ENCODE measurements around the gene NDUFA7.
A peak's percentile ranks its signal among the peaks of the same experiment; 100 is the strongest.

The NDUFA7 gene

DNA sequence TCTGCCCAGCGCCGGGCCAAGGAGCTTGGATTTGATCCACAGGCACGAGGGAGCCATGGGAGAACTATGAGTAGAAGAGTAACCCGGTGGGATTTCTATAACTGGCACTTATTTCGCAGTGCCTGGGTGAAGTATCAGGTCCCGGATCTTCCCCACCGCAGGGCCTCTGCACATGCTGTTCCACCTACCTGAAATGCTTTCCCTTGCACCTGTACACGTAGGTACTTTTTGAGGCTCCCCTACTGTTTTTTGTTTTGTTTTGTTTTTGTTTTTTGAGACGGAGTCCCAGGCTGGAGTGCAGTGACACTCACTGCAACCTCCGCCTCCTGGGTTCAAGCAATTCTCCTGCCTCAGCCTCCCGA, 22.3 kb upstream of the NDUFA7 start:
- ATAC-seq = no peak
- no peak for TF ChIP-seq RARB (CRISPR knock-in tag; IDR thresholded peaks at IDR 0.05)
- no peak for TF ChIP-seq ISL1 (CRISPR knock-in tag; IDR thresholded peaks at IDR 0.05)
- TF ChIP-seq SNAI2 (CRISPR knock-in tag; IDR thresholded peaks at IDR 0.05) = no peak
- no peak for TF ChIP-seq ZFP3 (CRISPR knock-in tag; IDR thresholded peaks at IDR 0.05)
- TF ChIP-seq, protein P1, sequence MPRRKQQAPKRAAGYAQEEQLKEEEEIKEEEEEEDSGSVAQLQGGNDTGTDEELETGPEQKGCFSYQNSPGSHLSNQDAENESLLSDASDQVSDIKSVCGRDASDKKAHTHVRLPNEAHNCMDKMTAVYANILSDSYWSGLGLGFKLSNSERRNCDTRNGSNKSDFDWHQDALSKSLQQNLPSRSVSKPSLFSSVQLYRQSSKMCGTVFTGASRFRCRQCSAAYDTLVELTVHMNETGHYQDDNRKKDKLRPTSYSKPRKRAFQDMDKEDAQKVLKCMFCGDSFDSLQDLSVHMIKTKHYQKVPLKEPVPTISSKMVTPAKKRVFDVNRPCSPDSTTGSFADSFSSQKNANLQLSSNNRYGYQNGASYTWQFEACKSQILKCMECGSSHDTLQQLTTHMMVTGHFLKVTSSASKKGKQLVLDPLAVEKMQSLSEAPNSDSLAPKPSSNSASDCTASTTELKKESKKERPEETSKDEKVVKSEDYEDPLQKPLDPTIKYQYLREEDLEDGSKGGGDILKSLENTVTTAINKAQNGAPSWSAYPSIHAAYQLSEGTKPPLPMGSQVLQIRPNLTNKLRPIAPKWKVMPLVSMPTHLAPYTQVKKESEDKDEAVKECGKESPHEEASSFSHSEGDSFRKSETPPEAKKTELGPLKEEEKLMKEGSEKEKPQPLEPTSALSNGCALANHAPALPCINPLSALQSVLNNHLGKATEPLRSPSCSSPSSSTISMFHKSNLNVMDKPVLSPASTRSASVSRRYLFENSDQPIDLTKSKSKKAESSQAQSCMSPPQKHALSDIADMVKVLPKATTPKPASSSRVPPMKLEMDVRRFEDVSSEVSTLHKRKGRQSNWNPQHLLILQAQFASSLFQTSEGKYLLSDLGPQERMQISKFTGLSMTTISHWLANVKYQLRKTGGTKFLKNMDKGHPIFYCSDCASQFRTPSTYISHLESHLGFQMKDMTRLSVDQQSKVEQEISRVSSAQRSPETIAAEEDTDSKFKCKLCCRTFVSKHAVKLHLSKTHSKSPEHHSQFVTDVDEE (CRISPR knock-in tag; IDR thresholded peaks at IDR 0.05) = no peak
- TF ChIP-seq ZNF8 (CRISPR knock-in tag; IDR thresholded peaks at IDR 0.05) = no peak
- TF ChIP-seq ZFP30 (CRISPR knock-in tag; IDR thresholded peaks at IDR 0.05) = no peak
- TF ChIP-seq PPARA (CRISPR knock-in tag; IDR thresholded peaks at IDR 0.05; ENCODE audit: borderline replicate concordance) = no peak
- TF ChIP-seq CSRNP3 (CRISPR knock-in tag; IDR thresholded peaks at IDR 0.05) = no peak
- no peak for TF ChIP-seq ESRRG (CRISPR knock-in tag; IDR thresholded peaks at IDR 0.05)
- TF ChIP-seq, protein P2, sequence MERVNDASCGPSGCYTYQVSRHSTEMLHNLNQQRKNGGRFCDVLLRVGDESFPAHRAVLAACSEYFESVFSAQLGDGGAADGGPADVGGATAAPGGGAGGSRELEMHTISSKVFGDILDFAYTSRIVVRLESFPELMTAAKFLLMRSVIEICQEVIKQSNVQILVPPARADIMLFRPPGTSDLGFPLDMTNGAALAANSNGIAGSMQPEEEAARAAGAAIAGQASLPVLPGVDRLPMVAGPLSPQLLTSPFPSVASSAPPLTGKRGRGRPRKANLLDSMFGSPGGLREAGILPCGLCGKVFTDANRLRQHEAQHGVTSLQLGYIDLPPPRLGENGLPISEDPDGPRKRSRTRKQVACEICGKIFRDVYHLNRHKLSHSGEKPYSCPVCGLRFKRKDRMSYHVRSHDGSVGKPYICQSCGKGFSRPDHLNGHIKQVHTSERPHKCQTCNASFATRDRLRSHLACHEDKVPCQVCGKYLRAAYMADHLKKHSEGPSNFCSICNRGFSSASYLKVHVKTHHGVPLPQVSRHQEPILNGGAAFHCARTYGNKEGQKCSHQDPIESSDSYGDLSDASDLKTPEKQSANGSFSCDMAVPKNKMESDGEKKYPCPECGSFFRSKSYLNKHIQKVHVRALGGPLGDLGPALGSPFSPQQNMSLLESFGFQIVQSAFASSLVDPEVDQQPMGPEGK (CRISPR knock-in tag; IDR thresholded peaks at IDR 0.05; ENCODE audit: borderline replicate concordance) = no peak
- no peak for TF ChIP-seq TOX (CRISPR knock-in tag; IDR thresholded peaks at IDR 0.05; ENCODE audit: borderline replicate concordance)
- TF ChIP-seq TCF4 (CRISPR knock-in tag; IDR thresholded peaks at IDR 0.05; ENCODE audit: borderline replicate concordance) = no peak
- TF ChIP-seq POU6F1 (CRISPR knock-in tag; IDR thresholded peaks at IDR 0.05; ENCODE audit: borderline replicate concordance, low read depth) = no peak

DNA sequence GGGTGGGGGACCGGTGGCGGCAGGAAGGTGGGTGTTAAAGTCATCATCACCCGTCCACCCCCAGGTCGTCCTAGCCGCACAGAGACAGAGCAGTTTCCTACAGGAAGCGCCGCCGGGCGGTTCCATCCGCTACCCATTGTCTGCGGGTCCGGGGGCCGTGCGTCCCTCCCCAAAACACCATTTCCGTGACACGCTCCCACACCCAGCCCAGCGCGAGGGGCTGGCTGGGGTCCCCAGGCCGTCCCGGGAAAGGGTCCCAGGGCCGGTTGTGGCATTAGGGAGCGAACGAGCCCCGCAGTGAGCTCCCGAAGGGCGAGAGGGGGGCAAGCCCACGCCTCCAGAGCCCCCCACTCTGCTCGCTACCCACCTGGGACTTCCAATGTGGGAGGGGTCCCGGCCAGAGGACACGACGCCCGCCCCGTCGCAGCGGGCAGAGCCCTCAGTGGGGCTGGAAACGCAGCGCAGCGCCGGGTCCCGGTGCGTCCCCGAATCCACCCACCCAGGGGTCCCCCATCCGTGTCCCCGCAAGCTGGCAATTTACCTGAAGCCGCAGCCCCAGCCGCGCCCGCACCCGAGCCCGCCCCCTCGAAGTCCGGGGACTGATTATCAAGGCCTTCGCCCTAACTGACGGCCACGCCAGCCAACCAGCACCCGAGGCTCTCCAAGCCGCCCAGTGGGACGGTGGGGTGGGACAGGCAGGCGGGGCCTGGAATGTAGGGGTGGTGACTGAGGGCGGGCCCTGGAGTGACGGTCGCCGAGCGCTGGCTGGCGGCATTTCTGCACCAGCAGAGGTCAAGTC, 21.7 kb upstream of the NDUFA7 start, which contains the start of gene KANK3:
KANK3 (minus strand) TSS at position 579 of the 799 bp plus-strand sequence. CDS start 5,434 bp downstream, outside the sequence.
- ATAC-seq = peak; percentile 99
- TF ChIP-seq PPARA (CRISPR knock-in tag; IDR thresholded peaks at IDR 0.05; ENCODE audit: borderline replicate concordance) (no peak), ARNTL (CRISPR knock-in tag; IDR thresholded peaks at IDR 0.05; ENCODE audit: borderline replicate concordance, low read depth) (no peak), ZNF565 (CRISPR knock-in tag; conservative IDR thresholded peaks at IDR 0.05; ENCODE audit: low read depth) (no peak), ISL1 (CRISPR knock-in tag; IDR thresholded peaks at IDR 0.05) (no peak), RARB (CRISPR knock-in tag; IDR thresholded peaks at IDR 0.05) (no peak), CSRNP3 (CRISPR knock-in tag; IDR thresholded peaks at IDR 0.05) (no peak), TOX (CRISPR knock-in tag; IDR thresholded peaks at IDR 0.05; ENCODE audit: borderline replicate concordance) (no peak), ZNF8 (CRISPR knock-in tag; IDR thresholded peaks at IDR 0.05) (no peak), CREB5 (CRISPR knock-in tag; IDR thresholded peaks at IDR 0.05; ENCODE audit: low read depth) (no peak)
- TF ChIP-seq, protein P2 (CRISPR knock-in tag; IDR thresholded peaks at IDR 0.05; ENCODE audit: borderline replicate concordance) = no peak

Data from SK-N-SH treated with all-trans-retinoic acid at 6 μM for 48 hours (cell line).